Astrocyte (in vitro differentiated cells and primary cell): ENCODE measurements around the gene NKX1-1.
A peak's percentile ranks its signal among the peaks of the same experiment; 100 is the strongest.

ENCODE experiments used
- CTCF ChIP-seq: IDR thresholded peaks from 2 replicates; pipeline ENCODE4 v1.5.1; 2011; ENCODE audit warnings: low read depth, mild to moderate bottlenecking, inconsistent platforms, low read length, moderate library complexity; ENCODE audit not compliant: insufficient read depth
- EZH2 ChIP-seq: IDR thresholded peaks from 2 replicates; pipeline ENCODE4 v1.6.1; 2012; ENCODE audit warnings: mild to moderate bottlenecking, low read length, inconsistent platforms; ENCODE audit not compliant: insufficient read depth

- peak; percentile 78 for TF ChIP-seq EZH2
- no peak for TF ChIP-seq CTCF
Measured at GRCh38 chr4:1402021-1402515, 4.2 kb downstream of the NKX1-1 start.
